Inflammatory macrophage (primary cell): ENCODE results near the gene RSF1.

Experiments
- DNase-seq, 2 donors: peaks; one replicate each; pipeline ENCODE4 v3.0.0-alpha.2; 2020 to 2022

Gene RSF1

GRCh38 chr11:77747381-77747969 is 73.0 kb downstream of the RSF1 start:
- no peak for DNase-seq

GRCh38 chr11:77736473-77736872 is 84.0 kb downstream of the RSF1 start:
- DNase-seq, result no peak

- no peak for DNase-seq
Observed at GRCh38 chr11:77734890-77735289, 85.6 kb downstream of the RSF1 start.

GRCh38 chr11:77732143-77732542 is 88.4 kb downstream of the RSF1 start:
- DNase-seq, result no peak

DNA sequence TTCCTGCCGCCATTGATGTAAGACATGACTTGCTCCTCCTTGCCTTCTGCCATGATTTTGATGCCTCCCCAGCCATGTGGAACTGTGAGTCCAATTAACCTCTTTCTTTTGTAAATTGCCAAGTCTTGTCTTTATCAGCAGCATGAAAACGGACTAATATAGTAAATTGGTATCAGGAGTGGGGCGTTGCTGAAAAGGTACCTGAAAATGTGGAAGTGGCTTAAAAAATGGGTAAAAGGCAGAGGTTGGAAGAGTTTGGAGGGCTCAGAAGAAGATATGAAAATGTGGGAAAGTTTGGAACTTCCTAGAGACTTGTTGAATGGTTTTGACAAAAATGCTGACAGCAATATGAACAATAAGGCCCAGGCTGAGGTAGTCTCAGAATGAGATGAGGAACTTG is 89.7 kb downstream of the RSF1 start:
- no peak for DNase-seq

GRCh38 chr11:77729063-77729462 is 91.5 kb downstream of the RSF1 start:
- DNase-seq, result no peak

DNA sequence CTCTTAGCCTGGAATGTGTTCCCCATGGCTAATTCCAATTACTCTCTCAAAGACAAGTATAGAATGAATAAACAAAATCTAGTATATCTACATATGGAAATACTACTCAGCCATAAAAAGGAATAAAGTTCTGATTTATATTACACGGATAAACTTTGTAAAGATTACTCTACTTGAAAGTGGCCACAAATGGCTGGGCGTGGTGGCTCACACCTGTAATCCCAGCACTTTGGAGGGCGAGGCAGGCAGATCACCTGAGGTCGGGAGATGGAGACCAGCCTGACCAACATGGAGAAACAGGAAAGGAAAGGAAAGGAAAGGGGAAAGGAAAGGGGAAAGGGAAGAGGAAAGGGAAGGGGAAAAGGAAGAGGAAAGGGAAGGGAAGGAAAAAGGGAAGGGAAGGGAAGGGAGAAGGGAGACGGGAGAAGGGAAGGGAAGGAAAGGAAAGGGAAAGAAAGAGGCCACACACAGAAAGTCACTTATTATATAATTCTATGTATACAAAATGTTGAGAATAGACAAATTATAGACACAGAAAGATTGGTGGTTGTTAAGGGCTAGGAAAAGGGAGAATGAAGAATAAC is 92.2 kb downstream of the RSF1 start:
- no peak for DNase-seq

DNA sequence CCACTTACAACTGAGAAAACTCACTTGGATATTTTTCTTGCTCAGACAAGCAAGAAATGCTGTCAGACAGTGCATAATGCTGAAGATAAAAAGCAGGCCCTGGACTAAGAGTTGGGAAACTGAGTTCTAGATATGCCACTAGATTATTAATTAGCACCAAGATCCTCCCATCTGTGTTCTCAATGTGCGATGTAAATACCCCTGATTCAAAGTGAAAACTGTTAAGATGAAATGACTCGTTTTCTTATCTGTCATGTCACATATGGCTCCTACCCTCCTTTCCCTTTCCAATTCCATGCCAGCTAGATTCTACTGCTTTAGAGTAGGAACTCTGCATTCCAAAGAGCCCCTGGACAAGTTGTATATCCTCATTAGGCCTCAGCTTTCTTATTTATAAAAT is 94.0 kb downstream of the RSF1 start:
- DNase-seq, result no peak

- no peak for DNase-seq
Observed at GRCh38 chr11:77725433-77725832, 95.1 kb downstream of the RSF1 start.

DNA sequence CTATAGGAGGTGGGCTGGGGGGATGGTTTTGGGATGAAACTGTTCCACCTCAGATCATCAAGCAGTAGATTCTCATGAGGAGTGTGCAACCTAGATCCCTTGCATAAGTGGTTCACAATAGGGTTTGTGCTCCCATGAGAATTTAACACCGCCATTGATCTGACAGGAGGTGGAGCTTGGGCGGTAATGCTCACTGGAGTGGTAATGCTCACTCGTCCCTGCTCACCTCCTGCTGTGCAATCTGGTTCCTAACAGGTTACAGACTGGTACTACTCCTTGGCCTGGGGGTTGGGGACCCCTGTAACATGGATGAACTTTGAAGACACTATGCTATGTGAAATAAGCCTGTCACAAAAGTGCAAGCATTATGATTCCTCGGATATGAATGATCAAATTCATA is 95.9 kb downstream of the RSF1 start:
- no peak for DNase-seq

- no peak for DNase-seq
Observed at GRCh38 chr11:77723024-77723423, 97.5 kb downstream of the RSF1 start.

DNA sequence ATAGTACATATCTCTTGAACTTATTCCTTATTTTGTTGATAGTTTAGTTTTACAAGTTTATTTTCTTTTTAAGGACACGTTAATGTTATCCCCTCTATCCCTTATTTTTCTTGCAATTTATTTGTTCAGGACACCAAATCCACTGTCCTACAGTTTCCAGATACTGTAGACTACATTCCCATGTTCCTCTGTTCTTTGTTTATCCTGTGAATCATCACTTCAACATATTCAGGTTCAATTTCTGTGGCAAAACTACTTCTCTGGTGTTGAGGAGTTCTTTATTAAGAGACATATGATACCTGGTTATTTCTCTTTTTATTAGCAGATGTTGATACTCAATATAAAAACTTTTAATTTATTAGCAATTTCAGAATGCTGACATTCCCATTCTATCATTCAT is 110.2 kb downstream of the RSF1 start:
- no peak for DNase-seq

- no peak for DNase-seq
Observed at GRCh38 chr11:77705876-77706579, 114.5 kb downstream of the RSF1 start.

- DNase-seq, result peak; percentile 30 to 54
Observed at GRCh38 chr11:77705195-77705875, 115.2 kb downstream of the RSF1 start.

DNA sequence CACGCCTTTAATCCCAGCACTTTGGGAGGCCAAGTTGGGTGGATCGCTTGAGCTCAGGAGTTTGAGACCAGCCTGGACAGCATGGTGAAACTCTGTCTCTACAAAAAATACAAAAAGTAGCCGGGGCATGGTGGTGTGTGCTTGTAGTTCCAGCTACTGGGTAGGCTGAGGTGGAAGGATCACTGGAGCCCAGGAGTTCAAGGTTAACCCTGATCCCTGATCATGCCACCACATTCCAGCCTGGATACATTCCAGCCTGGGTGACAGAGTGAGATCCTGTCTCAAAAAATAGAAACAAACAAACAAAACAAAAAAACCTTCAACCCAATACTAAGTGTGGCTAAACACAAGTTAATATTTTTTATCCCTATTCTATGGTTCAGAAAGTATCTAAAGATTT is 116.5 kb downstream of the RSF1 start:
- no peak for DNase-seq

DNA sequence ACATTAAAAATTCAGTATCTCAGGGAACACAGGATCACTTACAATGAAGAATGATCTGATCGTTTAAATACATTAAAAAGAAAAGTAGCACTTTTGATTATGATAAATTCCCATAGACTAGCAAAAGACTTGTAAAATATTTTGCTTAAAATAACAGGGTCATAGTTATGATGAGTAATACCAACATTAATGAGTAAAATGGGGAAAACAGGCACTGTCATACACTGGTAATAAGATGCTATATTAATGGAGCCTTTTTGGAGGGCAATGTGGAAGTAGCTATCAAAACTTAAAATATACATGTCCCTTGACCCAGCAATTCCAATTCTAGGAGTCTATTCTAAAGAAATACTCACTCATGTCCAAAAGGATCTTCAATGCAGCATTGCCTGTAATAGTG is 121.1 kb downstream of the RSF1 start:
- DNase-seq, result no peak

GRCh38 chr11:77698896-77699295 is 121.6 kb downstream of the RSF1 start:
- DNase-seq, result no peak

DNA sequence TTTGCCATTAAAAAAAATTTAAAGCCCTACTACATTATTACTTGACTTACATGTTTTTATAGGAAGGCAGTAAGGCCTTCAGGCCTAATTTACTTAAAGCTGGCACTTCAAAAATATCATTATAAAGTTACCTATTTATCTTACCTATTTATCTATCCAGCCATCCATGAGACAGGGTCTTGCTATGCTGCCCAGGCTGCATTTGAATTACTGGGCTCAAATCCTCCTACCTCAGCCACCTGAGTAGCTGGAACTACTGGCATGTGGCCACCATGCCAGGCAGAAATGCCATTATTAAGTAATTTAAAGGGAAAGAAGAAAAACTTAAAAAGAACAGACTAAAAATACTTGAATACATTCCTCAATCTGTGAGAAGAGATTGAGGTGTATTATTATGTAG is 122.7 kb downstream of the RSF1 start:
- no peak for DNase-seq

DNA sequence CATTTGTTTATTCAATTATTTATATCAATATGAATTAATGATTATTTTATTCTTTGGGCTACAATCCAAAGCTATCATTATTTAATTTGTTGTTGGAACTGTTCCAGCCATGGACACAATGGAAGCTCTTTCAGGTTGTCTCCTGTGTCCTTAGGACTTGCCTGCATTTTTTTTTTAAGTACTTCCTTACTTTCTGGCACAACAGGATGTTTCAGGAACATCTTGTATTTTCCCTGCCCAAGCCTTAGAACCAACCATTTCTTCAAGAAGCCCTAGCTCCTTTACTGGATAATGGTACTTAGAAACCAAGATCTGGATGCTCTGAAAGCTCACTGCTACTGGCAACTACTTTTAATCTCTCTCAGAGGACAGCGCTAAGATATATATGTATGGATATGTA is 125.1 kb downstream of the RSF1 start:
- DNase-seq, result no peak

DNA sequence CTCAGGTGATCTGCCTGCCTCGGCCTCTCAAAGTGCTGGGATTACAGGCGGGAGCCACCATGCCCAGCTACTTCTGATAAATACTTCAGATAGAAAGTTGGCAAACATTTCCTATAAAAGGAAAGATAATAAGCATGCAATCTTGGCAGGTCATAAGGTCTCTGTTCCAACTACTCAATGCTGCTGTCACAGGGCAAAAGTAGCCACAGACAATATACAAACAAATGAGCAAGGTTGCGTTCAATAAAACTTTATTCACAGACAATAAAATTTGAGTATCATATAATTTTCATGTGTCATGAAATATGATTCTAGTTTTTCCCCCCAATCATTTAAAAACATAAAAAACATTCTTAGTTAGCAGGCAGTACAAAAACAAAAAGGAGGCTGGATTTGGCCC is 129.9 kb downstream of the RSF1 start:
- no peak for DNase-seq

- DNase-seq, result no peak
Observed at GRCh38 chr11:77687088-77687487, 133.4 kb downstream of the RSF1 start.

DNA sequence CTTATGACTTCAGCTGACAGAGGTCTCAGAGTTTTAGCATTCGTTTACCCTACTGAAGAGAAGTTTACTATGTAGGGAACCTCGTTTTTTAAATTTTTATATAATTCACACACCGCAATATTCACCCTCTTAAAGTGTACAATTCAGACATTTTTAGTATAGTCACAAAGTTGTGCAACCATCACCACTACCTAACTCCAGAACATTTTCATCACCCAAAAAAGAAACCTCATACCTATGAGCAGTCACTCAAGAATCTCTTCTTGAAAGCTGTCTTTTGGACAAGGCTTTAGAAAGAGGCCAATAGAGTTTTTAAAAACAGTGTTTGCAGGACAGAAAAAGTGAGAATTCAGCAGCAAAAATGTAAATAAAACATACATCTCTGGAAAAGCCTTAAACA is 143.4 kb downstream of the RSF1 start:
- no peak for DNase-seq

DNA sequence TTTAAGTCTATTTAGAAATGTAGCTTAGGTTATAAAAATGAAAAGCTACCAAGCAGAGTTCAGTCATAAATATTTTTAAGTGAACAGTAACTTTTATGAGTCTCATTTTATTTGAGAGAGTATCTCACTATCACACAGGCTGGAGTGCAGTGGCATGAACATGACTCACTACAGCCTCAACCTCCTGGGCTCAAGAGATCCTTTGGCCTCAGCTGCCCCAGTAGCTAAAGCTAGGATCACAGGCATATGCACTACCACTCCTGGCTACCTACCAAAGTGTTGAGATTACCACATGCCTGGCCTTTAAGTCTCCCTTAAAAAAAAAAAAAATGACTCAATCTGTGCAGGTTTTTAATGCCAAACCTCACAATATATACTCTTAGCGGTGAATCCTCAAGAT is 148.3 kb downstream of the RSF1 start:
- DNase-seq, result no peak
